Measurements from ENCODE around the gene RASGRP2.

Gene RASGRP2

DNA sequence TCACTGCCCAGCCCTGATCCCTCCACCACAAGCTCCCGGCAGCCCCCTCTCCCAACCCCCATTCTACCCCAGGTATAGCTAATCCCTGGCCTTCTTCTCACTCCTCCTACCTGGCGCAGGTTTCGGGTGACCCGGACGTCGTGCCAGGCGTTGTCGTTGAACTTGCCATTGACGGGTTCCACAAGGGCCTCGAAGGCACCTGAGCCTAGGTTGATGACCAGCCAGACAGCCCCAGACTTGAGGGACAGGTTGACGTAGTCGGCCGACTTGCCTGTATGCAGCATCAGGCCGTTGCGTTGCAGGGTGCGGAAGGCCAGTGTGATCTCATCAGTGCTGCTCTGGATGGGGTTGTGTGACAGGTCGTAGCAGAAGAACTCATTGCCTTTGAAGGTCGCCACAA is 58.4 kb downstream of the RASGRP2 start:
- Histone ChIP-seq H3K9ac (ENCODE audit: low read length) (no peak overlapping the region), H3K27ac (ENCODE audit: low read depth, low read length, poor library complexity, severe bottlenecking) (no peak overlapping the region), H3F3A (ENCODE audit: insufficient read depth, low read length) (no peaks in the 10 kb centered on the region), H4K20me1 (ENCODE audit: insufficient read depth, low read length) (no peaks in the 10 kb centered on the region), H3K9me3 (ENCODE audit: low read length) (no peaks in the 10 kb centered on the region), H3K9me2 (ENCODE audit: low read depth, low read length) (no peaks in the 10 kb centered on the region), H3K4me1 (ENCODE audit: insufficient read depth, low read length, severe bottlenecking) (peaks cover 5% of the 10 kb centered on the region), H3K79me2 (ENCODE audit: insufficient read depth, low read length) (no peaks in the 10 kb centered on the region), H2AFZ (ENCODE audit: low read length) (no peak overlapping the region), H3K4me3 (ENCODE audit: low read depth, low read length, poor library complexity, severe bottlenecking) (no peak overlapping the region), H3K36me3 (ENCODE audit: insufficient read depth, low read length) (no peaks in the 10 kb centered on the region), H3K27me3 (ENCODE audit: insufficient read depth, low read length) (peaks cover 6% of the 10 kb centered on the region; the same call in 1 of the 2 replicates), H3K4me2 (ENCODE audit: low read length) (no peak overlapping the region)
- TF ChIP-seq, protein P1, sequence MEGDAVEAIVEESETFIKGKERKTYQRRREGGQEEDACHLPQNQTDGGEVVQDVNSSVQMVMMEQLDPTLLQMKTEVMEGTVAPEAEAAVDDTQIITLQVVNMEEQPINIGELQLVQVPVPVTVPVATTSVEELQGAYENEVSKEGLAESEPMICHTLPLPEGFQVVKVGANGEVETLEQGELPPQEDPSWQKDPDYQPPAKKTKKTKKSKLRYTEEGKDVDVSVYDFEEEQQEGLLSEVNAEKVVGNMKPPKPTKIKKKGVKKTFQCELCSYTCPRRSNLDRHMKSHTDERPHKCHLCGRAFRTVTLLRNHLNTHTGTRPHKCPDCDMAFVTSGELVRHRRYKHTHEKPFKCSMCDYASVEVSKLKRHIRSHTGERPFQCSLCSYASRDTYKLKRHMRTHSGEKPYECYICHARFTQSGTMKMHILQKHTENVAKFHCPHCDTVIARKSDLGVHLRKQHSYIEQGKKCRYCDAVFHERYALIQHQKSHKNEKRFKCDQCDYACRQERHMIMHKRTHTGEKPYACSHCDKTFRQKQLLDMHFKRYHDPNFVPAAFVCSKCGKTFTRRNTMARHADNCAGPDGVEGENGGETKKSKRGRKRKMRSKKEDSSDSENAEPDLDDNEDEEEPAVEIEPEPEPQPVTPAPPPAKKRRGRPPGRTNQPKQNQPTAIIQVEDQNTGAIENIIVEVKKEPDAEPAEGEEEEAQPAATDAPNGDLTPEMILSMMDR (IDR thresholded peaks at IDR 0.05; ENCODE audit: low read length) = no peak

DNA sequence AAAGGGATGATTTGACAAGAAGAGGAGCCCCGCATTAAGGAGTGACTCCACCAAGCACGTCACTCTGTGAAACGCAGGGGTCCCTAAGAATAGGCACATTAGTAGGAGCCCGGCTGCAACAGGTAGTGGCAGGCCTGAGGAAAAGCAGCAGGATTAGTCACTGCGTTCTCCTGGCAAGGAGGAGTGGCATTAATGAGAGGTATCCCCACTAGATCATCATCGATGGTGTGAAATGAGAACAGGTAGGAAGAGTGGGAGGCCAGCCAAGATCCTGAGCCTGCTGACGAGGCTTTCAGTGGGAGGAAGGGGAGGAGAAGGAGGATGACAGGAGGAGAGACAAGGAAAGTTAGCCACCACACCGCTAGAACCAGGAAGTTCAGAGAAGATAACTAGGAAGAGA is 59.6 kb downstream of the RASGRP2 start:
- H3K9me2 ChIP-seq (ENCODE audit: low read depth, low read length) = no peaks in the 10 kb centered on the region
- H3K4me1 ChIP-seq (ENCODE audit: insufficient read depth, low read length, severe bottlenecking) = peaks cover 5% of the 10 kb centered on the region
- H3K4me3 ChIP-seq (ENCODE audit: low read depth, low read length, poor library complexity, severe bottlenecking) = no peak overlapping the region
- H3K4me2 ChIP-seq (ENCODE audit: low read length) = no peak overlapping the region
- TF ChIP-seq, protein P1 (IDR thresholded peaks at IDR 0.05; ENCODE audit: low read length) = no peak
- no peaks in the 10 kb centered on the region for H3F3A ChIP-seq (ENCODE audit: insufficient read depth, low read length)
- no peak overlapping the region for H3K27ac ChIP-seq (ENCODE audit: low read depth, low read length, poor library complexity, severe bottlenecking)
- no peaks in the 10 kb centered on the region for H3K79me2 ChIP-seq (ENCODE audit: insufficient read depth, low read length)
- peaks cover 6% of the 10 kb centered on the region; the same call in 1 of the 2 replicates for H3K27me3 ChIP-seq (ENCODE audit: insufficient read depth, low read length)
- no peaks in the 10 kb centered on the region for H4K20me1 ChIP-seq (ENCODE audit: insufficient read depth, low read length)
- H3K9me3 ChIP-seq (ENCODE audit: low read length) = no peaks in the 10 kb centered on the region
- no peaks in the 10 kb centered on the region for H3K36me3 ChIP-seq (ENCODE audit: insufficient read depth, low read length)
- no peak overlapping the region for H2AFZ ChIP-seq (ENCODE audit: low read length)
- no peak overlapping the region for H3K9ac ChIP-seq (ENCODE audit: low read length)

DNA sequence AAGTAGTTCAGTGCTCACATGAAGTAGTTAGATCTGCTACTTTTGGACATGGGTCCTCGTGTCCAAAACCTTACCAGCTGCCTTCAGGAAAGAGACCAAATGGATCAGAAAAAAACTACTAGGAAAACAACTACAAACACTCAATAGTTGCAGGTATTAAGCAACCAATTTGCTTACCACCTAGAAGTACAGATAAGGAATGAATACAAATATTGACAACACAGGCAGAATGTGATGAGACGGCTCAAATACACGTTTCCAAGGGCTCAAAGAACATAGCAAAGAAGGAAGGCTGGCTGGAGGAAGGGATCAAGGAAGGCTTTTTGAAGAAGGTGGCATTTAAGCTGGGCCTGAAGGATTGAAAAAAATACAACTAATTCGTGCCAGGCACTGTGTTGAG is 62.8 kb downstream of the RASGRP2 start:
- no peak overlapping the region for H3K9ac ChIP-seq (ENCODE audit: low read length)
- H3K27me3 ChIP-seq (ENCODE audit: insufficient read depth, low read length) = peaks cover 6% of the 10 kb centered on the region; the same call in 1 of the 2 replicates
- no peak overlapping the region for H3K4me2 ChIP-seq (ENCODE audit: low read length)
- no peaks in the 10 kb centered on the region for H3K9me3 ChIP-seq (ENCODE audit: low read length)
- H4K20me1 ChIP-seq (ENCODE audit: insufficient read depth, low read length) = no peaks in the 10 kb centered on the region
- TF ChIP-seq, protein P1 (IDR thresholded peaks at IDR 0.05; ENCODE audit: low read length) = no peak
- no peaks in the 10 kb centered on the region for H3K36me3 ChIP-seq (ENCODE audit: insufficient read depth, low read length)
- H3K4me1 ChIP-seq (ENCODE audit: insufficient read depth, low read length, severe bottlenecking) = no peaks in the 10 kb centered on the region
- H2AFZ ChIP-seq (ENCODE audit: low read length) = no peak overlapping the region
- no peaks in the 10 kb centered on the region for H3K79me2 ChIP-seq (ENCODE audit: insufficient read depth, low read length)
- H3K4me3 ChIP-seq (ENCODE audit: low read depth, low read length, poor library complexity, severe bottlenecking) = no peak overlapping the region
- H3K27ac ChIP-seq (ENCODE audit: low read depth, low read length, poor library complexity, severe bottlenecking) = no peak overlapping the region
- H3K9me2 ChIP-seq (ENCODE audit: low read depth, low read length) = no peaks in the 10 kb centered on the region
- H3F3A ChIP-seq (ENCODE audit: insufficient read depth, low read length) = no peaks in the 10 kb centered on the region

DNA sequence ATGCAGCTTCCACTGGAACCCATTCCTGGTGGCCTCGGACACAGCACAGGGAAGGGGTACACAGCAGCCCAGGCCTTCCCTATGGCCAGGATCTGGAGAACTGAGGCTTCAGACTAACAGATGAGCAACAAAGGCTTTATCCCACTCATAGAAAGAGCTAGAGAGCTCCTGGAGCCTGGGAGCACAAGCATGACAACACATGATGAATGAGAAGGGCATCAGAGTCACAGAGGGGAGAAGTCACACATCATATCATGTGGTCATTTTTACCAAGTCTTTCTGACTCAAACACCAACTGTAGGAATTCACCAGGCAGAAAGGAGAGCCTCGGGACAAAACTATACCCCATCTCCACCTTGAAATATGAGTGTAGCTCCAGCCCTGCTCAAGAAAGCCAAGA is 64.1 kb downstream of the RASGRP2 start:
- Histone ChIP-seq H3K79me2 (ENCODE audit: insufficient read depth, low read length) (no peaks in the 10 kb centered on the region), H3K36me3 (ENCODE audit: insufficient read depth, low read length) (no peaks in the 10 kb centered on the region), H2AFZ (ENCODE audit: low read length) (no peak overlapping the region), H3K9me3 (ENCODE audit: low read length) (no peaks in the 10 kb centered on the region), H4K20me1 (ENCODE audit: insufficient read depth, low read length) (no peaks in the 10 kb centered on the region), H3F3A (ENCODE audit: insufficient read depth, low read length) (no peaks in the 10 kb centered on the region), H3K4me1 (ENCODE audit: insufficient read depth, low read length, severe bottlenecking) (no peaks in the 10 kb centered on the region), H3K9me2 (ENCODE audit: low read depth, low read length) (no peaks in the 10 kb centered on the region), H3K9ac (ENCODE audit: low read length) (no peak overlapping the region), H3K27me3 (ENCODE audit: insufficient read depth, low read length) (peaks cover 4% of the 10 kb centered on the region; the same call in 1 of the 2 replicates), H3K27ac (ENCODE audit: low read depth, low read length, poor library complexity, severe bottlenecking) (no peak overlapping the region), H3K4me2 (ENCODE audit: low read length) (no peak overlapping the region), H3K4me3 (ENCODE audit: low read depth, low read length, poor library complexity, severe bottlenecking) (no peak overlapping the region)
- TF ChIP-seq, protein P1 (IDR thresholded peaks at IDR 0.05; ENCODE audit: low read length) = no peak

Measured in OCI-LY1 (cell line).